Naive thymus-derived CD4-positive, alpha-beta T cell (primary cell): ENCODE data around the gene DMAC2L. TPM values are rescaled to one million over a fixed set of nuclear protein-coding genes. Genes with fewer than 3 reads are reported as not detected.

Experiments used
- ATAC-seq: fragments of 150-1000 bp; cut with Tn5 transposase; 2 replicates; pipeline ENCODE4 v1.10.0; 2021; ENCODE audit warnings: mild to moderate bottlenecking, moderate library complexity
- CTCF ChIA-PET: fragments of 350-600 bp; sonication (Branson Sonifier 250); formaldehyde crosslinking; loops from one replicate; lab custom pipeline; 2021; ENCODE audit warnings: antibody characterized with exemption; lab: Charles Lee
- POLR2A ChIA-PET: fragments of 350-600 bp; sonication (Branson Sonifier 250); formaldehyde crosslinking; loops from one replicate; lab custom pipeline; 2021; ENCODE audit warnings: antibody characterized with exemption, inconsistent platforms; lab: Charles Lee
- DNase-seq, 9 donors: peaks; one replicate each; pipeline versions ENCODE4 v3.0.0 to v3.0.0-alpha.2; 2020 to 2022; ENCODE audit warnings: mixed read lengths in 1 of 9
- H3K27ac ChIP-seq: one replicate; pipeline ENCODE4 v1.7.0; 2013; ENCODE audit warnings: mild to moderate bottlenecking, low read depth, low read length, moderate library complexity
- H3K27me3 ChIP-seq, 2 donors: one replicate each; pipeline ENCODE4 v1.7.0; 2013; ENCODE audit warnings: low read length in 2 of 2, mild to moderate bottlenecking in 2 of 2, moderate library complexity in 2 of 2; ENCODE audit not compliant: control insufficient read depth in 2 of 2, insufficient read depth in 2 of 2
- H3K36me3 ChIP-seq, 3 experiments: 1 replicate in 2 of 3; 2 replicates in 1 of 3; pipeline ENCODE4 v1.7.0; 2013; ENCODE audit warnings: low read length in 3 of 3, mild to moderate bottlenecking in 3 of 3, moderate library complexity in 1 of 3; ENCODE audit not compliant: insufficient read depth in 3 of 3, control insufficient read depth in 2 of 3
- H3K4me1 ChIP-seq, 2 donors: one replicate each; pipeline ENCODE4 v1.7.0; 2013; ENCODE audit warnings: low read length in 2 of 2, mild to moderate bottlenecking in 2 of 2, moderate library complexity in 1 of 2; ENCODE audit not compliant: control insufficient read depth in 2 of 2, insufficient read depth in 2 of 2
- H3K4me3 ChIP-seq: 2 replicates; pipeline ENCODE4 v1.7.0; 2013; ENCODE audit warnings: mild to moderate bottlenecking, low read length
- H3K9me3 ChIP-seq, 3 experiments: 1 replicate in 2 of 3; 2 replicates in 1 of 3; pipeline ENCODE4 v1.7.0; 2013; ENCODE audit warnings: low read length in 3 of 3; ENCODE audit not compliant: control insufficient read depth in 2 of 3
- H3K27ac Mint-ChIP-seq, 9 donors: one replicate each; pipeline ENCODE4 v1.8.0; 2020 to 2022; ENCODE audit warnings: mixed read lengths in 9 of 9, mild to moderate bottlenecking in 8 of 9, moderate library complexity in 5 of 9, inconsistent platforms in 2 of 9
- H3K27me3 Mint-ChIP-seq, 5 donors: one replicate each; pipeline ENCODE4 v1.8.0; 2021 to 2022; ENCODE audit warnings: mixed read lengths in 5 of 5, mild to moderate bottlenecking in 1 of 5
- H3K36me3 Mint-ChIP-seq, 5 donors: one replicate each; pipeline ENCODE4 v1.8.0; 2020 to 2022; ENCODE audit warnings: mixed read lengths in 5 of 5, mild to moderate bottlenecking in 3 of 5, inconsistent platforms in 1 of 5
- H3K4me1 Mint-ChIP-seq, 7 donors: one replicate each; pipeline ENCODE4 v1.8.0; 2020 to 2022; ENCODE audit warnings: mixed read lengths in 7 of 7, mild to moderate bottlenecking in 3 of 7, inconsistent platforms in 1 of 7
- H3K4me3 Mint-ChIP-seq, 10 donors: one replicate each; pipeline ENCODE4 v1.8.0; 2020 to 2022; ENCODE audit warnings: mild to moderate bottlenecking in 10 of 10, mixed read lengths in 10 of 10, moderate library complexity in 6 of 10, inconsistent platforms in 2 of 10
- H3K9me3 Mint-ChIP-seq, 11 donors: one replicate each; pipeline ENCODE4 v1.8.0; 2020 to 2022; ENCODE audit warnings: mixed read lengths in 11 of 11, mild to moderate bottlenecking in 4 of 11, inconsistent platforms in 1 of 11, moderate library complexity in 1 of 11
- intact Hi-C, 2 donors: fragments of 100-400 bp; cut with micrococcal nuclease; formaldehyde crosslinking; loops; one replicate each; pipeline ENCODE4 v1.15.1; 2023
- polyA plus RNA-seq, 2 donors: library from polyadenylated mRNA; unstranded; fragments of 300-500 nt; fragmentation: Illumina TruSeq; gene quantifications; one replicate each; pipeline ENCODE4 v1.2.3, GENCODE V29; 2021
- total RNA-seq, 6 experiments: library from RNA in 5 of 6; stranded (reverse) in 5 of 6; gene quantifications; 1 replicate in 5 of 6; 2 replicates in 1 of 6; pipeline ENCODE4 v1.2.3 and lab custom pipeline; 2021 to 2026

The DMAC2L gene
- total and polyA plus RNA-seq, 7 experiments from 2014 or later, result 13.1 to 27.5 (median 16.7) TPM

DNA sequence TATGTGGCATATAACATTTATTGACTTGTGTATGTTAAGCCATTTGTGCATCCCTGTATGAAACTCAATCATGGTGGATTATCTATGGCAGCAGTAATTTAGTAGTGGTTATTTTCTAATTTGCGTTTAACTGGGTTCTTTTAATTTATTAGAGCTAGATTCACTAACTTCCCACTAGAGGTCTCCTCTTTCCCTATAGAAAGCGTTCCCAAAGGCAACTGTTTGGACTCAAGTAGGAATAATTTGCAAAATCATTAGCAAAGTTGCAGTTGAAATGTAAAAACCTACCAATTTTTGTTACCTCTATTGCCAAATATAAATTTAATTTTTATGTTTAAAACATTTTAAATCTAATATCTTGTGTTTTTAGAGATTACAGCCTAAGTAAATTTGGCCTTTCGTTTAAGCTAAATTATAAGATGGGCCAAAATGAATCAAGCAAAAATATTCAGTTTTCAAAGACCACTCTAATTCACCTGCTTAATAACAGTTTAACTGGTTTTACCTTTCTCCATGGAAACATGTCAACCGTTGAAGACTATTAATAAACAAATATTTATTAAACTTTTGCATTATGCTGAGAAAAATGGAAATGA, 6.0 kb downstream of the DMAC2L start:
- intact Hi-C loops, result loop anchor here in 1 of 2 donors (2.0 kb wide), 1 partner anchor 461 kb away; no protein-coding TSS in a partner anchor

GRCh38 chr14:50319293-50319692, 7.2 kb downstream of the DMAC2L start:
- peaks cover 12 to 43% (median 34%) of the 10 kb centered on the region in 7 donors for H3K4me1 Mint-ChIP-seq
- no peaks in the 10 kb centered on the region for H3K27me3 ChIP-seq
- no peak overlapping the region for H3K27ac ChIP-seq
- H3K36me3 ChIP-seq, result peaks cover under 1 to 14% (median 5%) of the 10 kb centered on the region in 3 experiments
- peaks cover 0 to 25% (median 9%) of the 10 kb centered on the region in 5 donors for H3K36me3 Mint-ChIP-seq
- H3K27me3 Mint-ChIP-seq, result no peaks in the 10 kb centered on the region
- DNase-seq, result no peak
- ChIA-PET CTCF (interaction anchor here (1.8 to 2.2 kb wide), 2 partner anchors 37 to 213 kb away, joined by 3 to 9 read pairs; partner anchors contain the start of gene MAP4K5), POLR2A (interaction anchor here (3.4 kb wide), 1 partner anchor 213 kb away, joined by 10 read pairs; the partner anchor contains the start of gene MAP4K5)
- intact Hi-C loops, result loop anchor here in 1 of 2 donors (2.0 kb wide), 1 partner anchor 460 kb away; no protein-coding TSS in a partner anchor
- H3K9me3 Mint-ChIP-seq, result peaks cover 0 to under 1% (median 0%) of the 10 kb centered on the region in 11 donors
- peak overlapping the region in 2 of 9 donors; percentile 22 to 33 for H3K27ac Mint-ChIP-seq
- H3K4me1 ChIP-seq, result peaks cover 0 to 4% of the 10 kb centered on the region in 2 donors
- H3K4me3 ChIP-seq, result no peak overlapping the region
- H3K4me3 Mint-ChIP-seq, result no peak overlapping the region
- H3K9me3 ChIP-seq, result no peaks in the 10 kb centered on the region
- no peak for ATAC-seq

More for the DNA sequence above, 6.0 kb downstream of the DMAC2L start:
- no peak overlapping the region for H3K4me3 Mint-ChIP-seq
- H3K27ac Mint-ChIP-seq, result no peak overlapping the region
- Histone ChIP-seq H3K27ac (no peak overlapping the region), H3K27me3 (no peaks in the 10 kb centered on the region), H3K4me3 (no peak overlapping the region), H3K4me1 (peaks cover 3 to 10% of the 10 kb centered on the region in 2 donors), H3K9me3 (no peaks in the 10 kb centered on the region), H3K36me3 (peaks cover 0 to 7% (median 0%) of the 10 kb centered on the region in 3 experiments)
- POLR2A ChIA-PET, result no interaction called here
- ATAC-seq (no peak), DNase-seq (no peak)
- no peaks in the 10 kb centered on the region for H3K27me3 Mint-ChIP-seq
- peaks cover 0 to 6% (median 0%) of the 10 kb centered on the region in 11 donors for H3K9me3 Mint-ChIP-seq
- peaks cover 12 to 54% (median 46%) of the 10 kb centered on the region in 7 donors for H3K4me1 Mint-ChIP-seq
- H3K36me3 Mint-ChIP-seq, result peaks cover 0 to 24% (median 14%) of the 10 kb centered on the region in 5 donors
- CTCF ChIA-PET, result interaction anchor here (0.7 to 2.2 kb wide), 9 partner anchors 10 to 510 kb away, joined by 3 to 9 read pairs (median 3); partner anchors contain the start of gene MAP4K5

DNA sequence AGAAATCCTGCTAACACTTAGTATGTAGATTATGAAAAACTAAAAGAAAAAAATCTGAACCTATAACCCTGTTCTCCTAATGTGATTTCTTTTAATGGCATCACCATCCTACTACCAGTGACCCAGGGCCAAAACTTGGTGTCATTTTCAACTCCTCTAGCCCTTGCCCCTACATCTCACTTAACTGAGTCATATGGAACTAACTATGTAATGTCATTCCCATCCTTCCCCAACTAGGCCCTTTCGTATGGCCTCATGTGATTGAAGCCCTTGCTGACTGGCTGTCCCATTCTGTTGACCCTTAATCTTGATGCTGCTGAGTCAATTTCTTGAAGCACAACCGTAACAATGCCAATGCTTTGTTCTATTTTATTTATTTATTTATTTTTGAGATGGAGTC, 7.6 kb downstream of the DMAC2L start:
- peaks cover 0 to 25% (median 7%) of the 10 kb centered on the region in 5 donors for H3K36me3 Mint-ChIP-seq
- peaks cover 0 to 4% of the 10 kb centered on the region in 2 donors for H3K4me1 ChIP-seq
- no peak overlapping the region for H3K4me3 ChIP-seq
- H3K27me3 ChIP-seq, result no peaks in the 10 kb centered on the region
- no peak overlapping the region for H3K27ac ChIP-seq
- ATAC-seq, result no peak
- ChIA-PET POLR2A (interaction anchor here (3.4 kb wide), 1 partner anchor 213 kb away, joined by 10 read pairs; the partner anchor contains the start of gene MAP4K5), CTCF (interaction anchor here (0.6 to 2.6 kb wide), 4 partner anchors 8 to 456 kb away, joined by 3 to 12 read pairs (median 6); partner anchors contain the start of genes DMAC2L, L2HGDH and MAP4K5)
- H3K27me3 Mint-ChIP-seq, result no peaks in the 10 kb centered on the region
- no peak for DNase-seq
- no peaks in the 10 kb centered on the region for H3K9me3 ChIP-seq
- peaks cover 12 to 40% (median 32%) of the 10 kb centered on the region in 7 donors for H3K4me1 Mint-ChIP-seq
- intact Hi-C loops, result loop anchor here (2.0 to 5.0 kb wide), 8 partner anchors 25 to 1333 kb away; partner anchors contain the start of genes FRMD6 (in 1 of the 2) and SOS2 (in 1 of the 2)
- H3K27ac Mint-ChIP-seq, result no peak overlapping the region
- H3K9me3 Mint-ChIP-seq, result no peaks in the 10 kb centered on the region
- no peak overlapping the region for H3K4me3 Mint-ChIP-seq
- H3K36me3 ChIP-seq, result peaks cover 3 to 18% (median 5%) of the 10 kb centered on the region in 3 experiments

- H3K27ac ChIP-seq, result peak overlapping the region; percentile 2
- peaks cover 0 to 4% of the 10 kb centered on the region in 2 donors for H3K4me1 ChIP-seq
- Mint-ChIP-seq H3K9me3 (no peaks in the 10 kb centered on the region), H3K27me3 (no peaks in the 10 kb centered on the region), H3K27ac (no peak overlapping the region), H3K4me1 (peaks cover 12 to 40% (median 32%) of the 10 kb centered on the region in 7 donors), H3K4me3 (no peak overlapping the region), H3K36me3 (peaks cover 0 to 25% (median 11%) of the 10 kb centered on the region in 5 donors)
- H3K9me3 ChIP-seq, result no peaks in the 10 kb centered on the region
- ChIA-PET CTCF (interaction anchor here (0.6 to 2.6 kb wide), 10 partner anchors 9 to 540 kb away, joined by 3 to 12 read pairs (median 6); partner anchors contain the start of genes DMAC2L and L2HGDH), POLR2A (interaction anchor here (3.4 kb wide), 1 partner anchor 212 kb away, joined by 10 read pairs; the partner anchor contains the start of gene MAP4K5)
- H3K4me3 ChIP-seq, result no peak overlapping the region
- DNase-seq, result no peak
- H3K27me3 ChIP-seq, result no peaks in the 10 kb centered on the region
- no peak for ATAC-seq
- intact Hi-C loops, result loop anchor here (2.0 to 5.0 kb wide), 7 partner anchors 25 to 1332 kb away; partner anchors contain the start of genes FRMD6 (in 1 of the 2) and SOS2 (in 1 of the 2)
- H3K36me3 ChIP-seq, result peaks cover 3 to 18% (median 5%) of the 10 kb centered on the region in 3 experiments
Measured at GRCh38 chr14:50320283-50320682, 8.2 kb downstream of the DMAC2L start.

- no peaks in the 10 kb centered on the region for H3K27me3 Mint-ChIP-seq
- ATAC-seq, result peak; percentile 99
Measured at GRCh38 chr14:50321009-50321660, 9.0 kb downstream of the DMAC2L start.

More at GRCh38 chr14:50321009-50321660, 9.0 kb downstream of the DMAC2L start:
- H3K27ac ChIP-seq, result peak overlapping the region; percentile 11
- no peaks in the 10 kb centered on the region for H3K9me3 Mint-ChIP-seq
- intact Hi-C loops, result loop anchor here (1.0 to 5.0 kb wide), 15 partner anchors 8 to 1331 kb away; partner anchors contain the start of genes CDKL1 (in 2 of the 2), DMAC2L (in 2 of the 2), L2HGDH (in 2 of the 2) and MAP4K5 (in 2 of the 2)
- H3K9me3 ChIP-seq, result no peaks in the 10 kb centered on the region
- peaks cover 0 to 4% of the 10 kb centered on the region in 2 donors for H3K4me1 ChIP-seq
- ChIA-PET POLR2A (interaction anchor here (0.8 to 3.4 kb wide), 4 partner anchors 9 to 453 kb away, joined by 3 to 10 read pairs (median 4); partner anchors contain the start of genes DMAC2L, L2HGDH and MAP4K5), CTCF (interaction anchor here (0.6 to 2.6 kb wide), 11 partner anchors 10 to 539 kb away, joined by 3 to 12 read pairs (median 5); partner anchors contain the start of genes DMAC2L, L2HGDH and VCPKMT)
- DNase-seq, result peak in 8 of 9 donors; percentile 52 to 83 (median 76)
- H3K4me3 Mint-ChIP-seq, result no peak overlapping the region
- H3K27me3 ChIP-seq, result no peaks in the 10 kb centered on the region
- H3K4me1 Mint-ChIP-seq, result peaks cover 8 to 34% (median 27%) of the 10 kb centered on the region in 7 donors
- peak overlapping the region; percentile 15 for H3K4me3 ChIP-seq
- H3K27ac Mint-ChIP-seq, result no peak overlapping the region
- peaks cover 3 to 18% (median 5%) of the 10 kb centered on the region in 3 experiments for H3K36me3 ChIP-seq
- peaks cover 0 to 24% (median 11%) of the 10 kb centered on the region in 5 donors for H3K36me3 Mint-ChIP-seq
